Lower lobe of right lung (tissue), 2 donors: ENCODE data around the gene ACOXL. TPM values are rescaled to one million over a fixed set of nuclear protein-coding genes. Genes with fewer than 3 reads are reported as not detected.

Experiments used
- ATAC-seq, 2 donors: fragments of 200-7000 bp; cut with Tn5 transposase; one replicate each; pipeline ENCODE4 v1.9.1; 2020 to 2022; ENCODE audit warnings: mild to moderate bottlenecking in 2 of 2, moderate library complexity in 2 of 2
- DNase-seq: peaks from one replicate; pipeline ENCODE4 v3.0.0-alpha.2; 2020
- H3K27ac ChIP-seq: fragments of 200-600 bp; one replicate; pipeline ENCODE4 v1.8.0; 2022
- H3K27me3 ChIP-seq: fragments of 200-600 bp; one replicate; pipeline ENCODE4 v1.8.0; 2022; ENCODE audit warnings: low read depth
- H3K36me3 ChIP-seq: fragments of 200-600 bp; one replicate; pipeline ENCODE4 v1.8.0; 2022; ENCODE audit warnings: mild to moderate bottlenecking
- H3K4me1 ChIP-seq: fragments of 200-600 bp; one replicate; pipeline ENCODE4 v1.8.0; 2022
- H3K4me3 ChIP-seq: fragments of 200-600 bp; one replicate; pipeline ENCODE4 v1.8.0; 2022; ENCODE audit warnings: mild to moderate bottlenecking
- H3K9me3 ChIP-seq: fragments of 200-600 bp; one replicate; pipeline ENCODE4 v1.8.0; 2022
- CTCF ChIP-seq: fragments of 200-600 bp; IDR thresholded peaks from one replicate; pipeline ENCODE4 v1.8.0; 2022; ENCODE audit warnings: antibody characterized with exemption, mild to moderate bottlenecking
- intact Hi-C: fragments of 100-400 bp; cut with DNase I; formaldehyde crosslinking; loops from one replicate; pipeline ENCODE4 v1.11.0; 2022
- total RNA-seq: library from RNA; stranded (reverse); fragmentation: NEBNext Ultra II Directional; extraction: Animal tissue kit (Norgen Biotek cat#: 25700); gene quantifications from one replicate; pipeline ENCODE4 v1.2.1, GENCODE V29; 2021
- donor health status: DM: no; HTN: yes; CAD: no; lungs with severe emphysema.

ACOXL gene
- total RNA-seq, 1 donor from 2014 or later, result 38.5 TPM

DNA sequence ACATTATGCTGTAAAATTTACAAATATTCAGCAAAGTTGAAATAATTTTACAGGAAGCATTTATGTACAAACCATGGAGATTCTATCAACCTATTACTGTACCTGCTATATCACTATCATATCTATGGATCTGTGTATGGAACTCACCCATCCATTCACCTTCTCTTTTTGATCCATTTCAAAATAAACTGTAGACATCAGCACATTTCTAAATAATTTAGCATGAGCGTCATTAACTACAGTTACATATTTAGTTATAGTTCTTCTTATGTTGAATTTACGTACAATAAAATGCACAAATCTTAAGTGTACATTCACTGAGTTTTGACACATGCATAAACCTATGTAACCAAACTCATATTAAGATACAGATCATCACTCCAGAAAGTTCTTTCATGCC, 260.5 kb downstream of the ACOXL start:
- H3K4me3 ChIP-seq, result no peak overlapping the region
- ATAC-seq (no peak), DNase-seq (no peak)
- H3K4me1 ChIP-seq, result peaks cover 28% of the 10 kb centered on the region
- no peaks in the 10 kb centered on the region for H3K36me3 ChIP-seq
- TF ChIP-seq CTCF, result no peak
- no peaks in the 10 kb centered on the region for H3K9me3 ChIP-seq
- H3K27ac ChIP-seq, result peak overlapping the region; percentile 51
- H3K27me3 ChIP-seq, result no peaks in the 10 kb centered on the region
- intact Hi-C loops, result no loop called here

DNA sequence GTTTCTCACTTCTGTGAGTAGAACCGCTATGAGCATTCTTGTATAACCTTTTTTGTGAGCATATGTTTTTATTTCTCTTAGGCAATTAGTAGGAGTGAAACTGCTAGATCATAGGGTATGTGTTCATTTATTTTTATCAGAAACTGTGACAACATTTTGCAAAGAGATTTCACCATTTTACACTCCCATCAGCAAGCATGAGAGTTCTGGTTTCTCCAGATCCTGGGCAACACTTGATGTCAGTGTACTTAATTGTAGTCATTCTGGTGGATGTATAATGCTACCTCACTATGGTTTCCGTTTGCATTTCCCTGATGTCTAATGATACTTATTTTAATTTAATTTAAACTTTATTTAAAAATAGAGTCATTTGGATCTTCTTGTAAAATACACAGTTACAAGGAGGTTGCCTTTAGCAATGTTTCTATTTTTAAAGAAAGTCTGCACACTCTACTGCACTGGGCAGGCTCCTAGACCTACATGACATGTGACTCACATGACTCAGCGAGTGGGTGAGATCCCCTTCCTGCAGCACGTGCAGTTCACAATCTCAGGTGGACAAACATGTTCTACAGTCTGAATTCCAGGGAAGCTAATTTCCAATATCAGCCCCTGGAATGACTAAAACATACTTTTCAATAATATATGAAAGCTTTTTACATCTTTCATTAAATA, 261.3 kb downstream of the ACOXL start:
- Histone ChIP-seq H3K27me3 (no peaks in the 10 kb centered on the region), H3K9me3 (no peaks in the 10 kb centered on the region), H3K27ac (peak overlapping the region; percentile 51), H3K36me3 (no peaks in the 10 kb centered on the region), H3K4me3 (no peak overlapping the region), H3K4me1 (peaks cover 28% of the 10 kb centered on the region)
- intact Hi-C loops, result no loop called here
- peak; percentile 64 for DNase-seq
- no peak for TF ChIP-seq CTCF
- ATAC-seq, result peak; percentile 94 to 97

GRCh38 chr2:110994250-110994961, 262.0 kb downstream of the ACOXL start:
- Histone ChIP-seq H3K36me3 (no peaks in the 10 kb centered on the region), H3K27me3 (no peaks in the 10 kb centered on the region), H3K4me3 (no peak overlapping the region), H3K4me1 (peaks cover 28% of the 10 kb centered on the region), H3K27ac (peak overlapping the region; percentile 51), H3K9me3 (no peaks in the 10 kb centered on the region)
- DNase-seq (no peak), ATAC-seq (peak; percentile 84 to 90)
- intact Hi-C loops, result no loop called here
- no peak for TF ChIP-seq CTCF

DNA sequence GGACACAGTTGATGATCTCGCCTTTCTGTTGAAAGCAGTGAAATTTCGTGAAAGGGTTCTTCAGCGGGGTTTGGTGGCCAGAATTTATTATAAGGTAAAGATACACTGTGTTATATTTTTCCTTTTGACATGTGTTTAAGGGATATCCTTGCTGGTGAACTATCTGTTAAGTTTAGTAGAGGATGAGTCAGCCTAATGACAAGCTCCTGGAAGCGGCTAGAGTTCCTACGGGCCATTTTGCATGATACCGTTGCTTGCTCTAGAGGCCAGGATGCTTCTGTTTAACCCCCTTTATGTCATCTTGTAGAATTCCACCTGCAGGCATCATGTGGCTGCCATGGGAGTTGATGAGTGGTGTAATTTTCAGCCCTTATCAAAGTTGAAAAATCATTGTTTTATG, 263.5 kb downstream of the ACOXL start:
- Histone ChIP-seq H3K36me3 (no peaks in the 10 kb centered on the region), H3K4me1 (peaks cover 28% of the 10 kb centered on the region), H3K27ac (no peak overlapping the region), H3K4me3 (no peak overlapping the region), H3K27me3 (no peaks in the 10 kb centered on the region), H3K9me3 (no peaks in the 10 kb centered on the region)
- intact Hi-C loops, result no loop called here
- no peak for TF ChIP-seq CTCF
- DNase-seq (no peak), ATAC-seq (no peak)

GRCh38 chr2:110997331-110998045, 265.1 kb downstream of the ACOXL start:
- no peaks in the 10 kb centered on the region for H3K9me3 ChIP-seq
- no peak overlapping the region for H3K27ac ChIP-seq
- intact Hi-C loops, result no loop called here
- H3K4me1 ChIP-seq, result peaks cover 27% of the 10 kb centered on the region
- TF ChIP-seq CTCF, result no peak
- no peak for DNase-seq
- no peaks in the 10 kb centered on the region for H3K36me3 ChIP-seq
- no peak overlapping the region for H3K4me3 ChIP-seq
- ATAC-seq, result no peak
- no peaks in the 10 kb centered on the region for H3K27me3 ChIP-seq
